Measurements from ENCODE around the gene PHPT1.

The PHPT1 gene

DNA sequence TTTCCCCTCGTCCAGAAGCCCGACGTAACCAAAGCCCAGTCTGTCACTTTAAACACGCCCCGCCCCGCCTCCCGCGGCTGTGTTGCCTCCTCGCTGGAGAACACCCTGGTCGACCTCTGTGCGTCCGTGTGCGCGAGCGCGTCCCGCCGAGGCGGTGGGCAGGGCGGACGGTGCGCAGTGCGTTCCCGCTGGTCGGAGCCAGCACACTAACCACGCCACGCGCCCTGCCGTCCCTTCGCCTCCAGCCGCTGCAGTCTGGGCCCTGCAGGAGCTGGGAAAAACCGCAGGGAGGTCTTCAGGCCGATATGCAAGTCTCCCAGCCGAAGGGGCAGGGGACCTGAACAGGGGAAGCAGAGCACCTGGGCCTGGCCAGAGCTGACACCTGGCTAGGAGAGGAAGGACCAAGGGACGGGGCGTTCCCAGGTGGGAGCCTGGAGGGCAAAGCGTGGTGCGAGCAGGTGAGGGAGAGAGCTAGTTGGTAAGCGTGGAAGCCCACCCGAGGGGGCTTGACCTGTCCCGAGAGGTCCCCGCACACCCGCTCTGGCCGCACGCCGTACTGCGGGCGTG lies 1.3 kb upstream of the PHPT1 start:
- DNase-seq (ENCODE audit: low read depth in 1 of 2, low spot score in 1 of 2) = peak; percentile 52 to 63

- no peak for DNase-seq (ENCODE audit: low read depth in 1 of 2, low spot score in 1 of 2)
These were observed 694 bp upstream of the PHPT1 start for GRCh38 chr9:136848393-136849037.

DNA sequence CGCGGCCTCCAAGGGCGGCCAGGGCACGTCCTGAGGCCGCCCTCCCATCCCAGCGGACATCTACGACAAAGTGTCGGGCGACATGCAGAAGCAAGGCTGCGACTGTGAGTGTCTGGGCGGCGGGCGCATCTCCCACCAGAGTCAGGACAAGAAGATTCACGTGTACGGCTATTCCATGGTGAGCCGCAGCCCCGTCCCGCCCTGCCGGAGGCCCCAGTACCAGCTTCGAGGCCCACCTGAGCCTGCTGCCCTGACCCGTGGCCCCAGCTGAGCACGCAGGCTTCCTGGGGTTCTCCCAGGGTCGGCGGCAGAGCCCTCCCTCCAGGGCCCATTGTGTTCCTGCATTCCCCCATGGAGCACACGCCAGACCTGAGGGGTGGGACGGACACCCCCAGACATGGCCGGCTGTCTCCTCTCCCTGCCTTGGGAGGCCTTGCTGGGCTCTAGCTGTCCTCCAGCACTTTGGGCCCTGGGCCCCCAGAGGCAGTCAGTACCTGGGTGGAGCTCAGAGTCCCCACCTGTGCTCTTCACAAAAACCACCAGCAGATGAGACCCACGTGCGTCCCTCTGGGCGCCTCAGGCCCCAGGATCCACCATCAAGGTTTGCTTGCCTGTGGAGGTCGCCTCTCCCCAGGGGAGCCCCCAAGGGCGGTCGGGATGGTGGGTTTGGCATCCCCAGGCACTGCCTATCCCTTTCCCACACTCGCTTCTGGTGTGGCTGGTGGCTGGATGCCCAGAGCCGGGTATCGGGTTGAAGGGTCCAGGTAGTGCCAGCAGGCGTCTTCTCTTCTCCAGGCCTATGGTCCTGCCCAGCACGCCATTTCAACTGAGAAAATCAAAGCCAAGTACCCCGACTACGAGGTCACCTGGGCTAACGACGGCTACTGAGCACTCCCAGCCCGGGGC lies 1.0 kb downstream of the PHPT1 start:
- DNase-seq (ENCODE audit: low read depth in 1 of 2, low spot score in 1 of 2) = no peak

GRCh38 chr9:136850866-136851775 lies 1.9 kb downstream of the PHPT1 start:
- DNase-seq (ENCODE audit: low read depth in 1 of 2, low spot score in 1 of 2) = no peak

DNA sequence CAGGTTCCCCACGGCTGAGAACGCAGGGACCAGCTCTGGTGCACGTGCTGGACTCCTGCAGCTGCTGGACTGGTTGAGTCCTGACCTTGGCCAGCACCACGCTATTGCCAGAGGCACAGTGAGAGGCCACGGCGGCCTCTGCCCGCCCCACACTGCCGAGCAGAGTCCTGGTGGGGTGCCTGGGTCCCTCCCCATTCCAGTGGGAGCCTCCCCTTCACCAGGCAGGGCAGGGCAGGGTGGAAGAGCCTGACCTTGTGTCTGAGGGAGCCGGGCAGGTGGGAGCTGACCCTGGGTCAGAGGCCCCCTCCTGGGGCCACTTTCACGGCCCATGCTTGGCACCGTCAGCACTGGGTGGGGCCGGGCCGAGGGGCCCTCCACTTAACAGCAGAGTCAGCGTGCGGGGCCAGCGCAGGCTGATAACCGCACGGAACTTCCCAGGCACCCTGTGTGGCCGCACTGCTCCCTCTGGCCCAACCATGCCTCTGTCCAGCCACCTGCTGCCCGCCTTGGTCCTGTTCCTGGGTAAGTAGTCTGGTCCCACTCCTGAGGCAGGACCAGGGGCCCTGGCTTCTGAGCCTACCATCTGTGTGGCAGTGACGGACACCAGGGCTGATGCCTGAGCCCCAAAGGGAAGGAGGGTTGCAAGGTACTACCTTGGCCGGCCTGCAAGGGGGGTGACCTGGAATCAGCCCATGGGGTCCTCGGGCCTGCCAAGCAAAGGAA lies 2.9 kb downstream of the PHPT1 start, which contains the start of gene MAMDC4:
Gene MAMDC4, plus strand, starts transcription at position 406 of the 723 bp plus-strand sequence. Its CDS starts 71 bp downstream, at position 477.
- no peak for DNase-seq (ENCODE audit: low read depth in 1 of 2, low spot score in 1 of 2)

GRCh38 chr9:136852664-136853595 lies 3.7 kb downstream of the PHPT1 start:
- no peak for DNase-seq (ENCODE audit: low read depth in 1 of 2, low spot score in 1 of 2)

DNA sequence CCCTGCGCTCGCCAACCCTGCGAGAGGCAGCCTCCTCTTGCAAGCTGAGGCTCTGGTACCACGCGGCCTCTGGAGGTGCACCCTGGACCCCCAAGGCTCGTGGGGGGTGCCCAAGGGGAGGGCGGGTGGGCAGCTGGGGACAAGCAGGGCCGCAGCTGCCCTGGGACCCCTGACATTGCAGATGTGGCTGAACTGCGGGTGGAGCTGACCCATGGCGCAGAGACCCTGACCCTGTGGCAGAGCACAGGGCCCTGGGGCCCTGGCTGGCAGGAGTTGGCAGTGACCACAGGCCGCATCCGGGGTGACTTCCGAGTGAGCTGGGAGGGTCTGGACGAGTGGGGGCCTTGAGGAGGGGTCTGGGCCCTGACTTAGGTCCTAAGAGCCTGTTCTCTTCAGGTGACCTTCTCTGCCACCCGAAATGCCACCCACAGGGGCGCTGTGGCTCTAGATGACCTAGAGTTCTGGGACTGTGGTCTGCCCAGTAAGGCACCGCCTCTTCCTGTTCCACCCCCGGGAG lies 4.4 kb downstream of the PHPT1 start:
- DNase-seq (ENCODE audit: low read depth in 1 of 2, low spot score in 1 of 2) = no peak

DNA sequence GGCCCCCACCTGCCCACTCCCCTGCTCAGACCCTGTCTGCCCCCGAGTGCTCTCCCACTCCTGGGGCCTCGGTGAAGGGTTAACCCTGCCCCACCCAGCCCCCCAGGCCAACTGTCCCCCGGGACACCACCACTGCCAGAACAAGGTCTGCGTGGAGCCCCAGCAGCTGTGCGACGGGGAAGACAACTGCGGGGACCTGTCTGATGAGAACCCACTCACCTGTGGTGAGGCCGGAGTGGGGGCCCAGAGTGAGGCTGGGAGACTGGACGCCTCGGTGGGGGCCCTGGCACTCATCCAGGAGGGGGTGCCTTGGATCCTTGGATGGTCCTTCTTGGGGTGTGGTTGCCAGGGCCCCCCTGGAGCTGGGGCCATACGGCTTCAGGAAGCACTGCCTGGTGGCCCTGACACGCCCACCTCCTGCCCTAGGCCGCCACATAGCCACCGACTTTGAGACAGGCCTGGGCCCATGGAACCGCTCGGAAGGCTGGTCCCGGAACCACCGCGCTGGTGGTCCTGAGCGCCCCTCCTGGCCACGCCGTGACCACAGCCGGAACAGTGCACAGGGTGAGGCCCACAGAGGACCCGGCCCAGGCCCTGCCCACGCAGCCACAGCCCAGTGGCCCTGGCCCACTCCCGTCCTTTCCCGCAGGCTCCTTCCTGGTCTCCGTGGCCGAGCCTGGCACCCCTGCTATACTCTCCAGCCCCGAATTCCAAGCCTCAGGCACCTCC lies 5.1 kb downstream of the PHPT1 start:
- DNase-seq (ENCODE audit: low read depth in 1 of 2, low spot score in 1 of 2) = no peak

GRCh38 chr9:136854842-136855460 lies 5.7 kb downstream of the PHPT1 start:
- DNase-seq (ENCODE audit: low read depth in 1 of 2, low spot score in 1 of 2) = no peak

- DNase-seq (ENCODE audit: low read depth in 1 of 2, low spot score in 1 of 2) = no peak
These were observed 6.4 kb downstream of the PHPT1 start for GRCh38 chr9:136855461-136856078.

DNA sequence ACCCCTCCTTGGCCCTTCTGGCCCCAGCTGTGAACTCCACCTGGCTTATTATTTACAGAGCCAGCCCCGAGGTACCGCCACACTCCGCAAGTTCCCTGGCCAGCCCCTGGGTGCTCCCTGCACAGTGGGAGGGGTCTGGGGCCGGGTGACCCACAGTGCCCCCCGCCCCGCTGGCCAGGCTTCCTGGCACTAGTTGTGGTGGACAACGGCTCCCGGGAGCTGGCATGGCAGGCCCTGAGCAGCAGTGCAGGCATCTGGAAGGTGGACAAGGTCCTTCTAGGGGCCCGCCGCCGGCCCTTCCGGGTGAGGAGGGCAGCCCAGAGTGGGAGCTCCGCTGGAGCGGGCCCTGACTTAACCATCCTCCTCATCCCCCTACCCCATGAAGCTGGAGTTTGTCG lies 6.9 kb downstream of the PHPT1 start:
- no peak for DNase-seq (ENCODE audit: low read depth in 1 of 2, low spot score in 1 of 2)

DNA sequence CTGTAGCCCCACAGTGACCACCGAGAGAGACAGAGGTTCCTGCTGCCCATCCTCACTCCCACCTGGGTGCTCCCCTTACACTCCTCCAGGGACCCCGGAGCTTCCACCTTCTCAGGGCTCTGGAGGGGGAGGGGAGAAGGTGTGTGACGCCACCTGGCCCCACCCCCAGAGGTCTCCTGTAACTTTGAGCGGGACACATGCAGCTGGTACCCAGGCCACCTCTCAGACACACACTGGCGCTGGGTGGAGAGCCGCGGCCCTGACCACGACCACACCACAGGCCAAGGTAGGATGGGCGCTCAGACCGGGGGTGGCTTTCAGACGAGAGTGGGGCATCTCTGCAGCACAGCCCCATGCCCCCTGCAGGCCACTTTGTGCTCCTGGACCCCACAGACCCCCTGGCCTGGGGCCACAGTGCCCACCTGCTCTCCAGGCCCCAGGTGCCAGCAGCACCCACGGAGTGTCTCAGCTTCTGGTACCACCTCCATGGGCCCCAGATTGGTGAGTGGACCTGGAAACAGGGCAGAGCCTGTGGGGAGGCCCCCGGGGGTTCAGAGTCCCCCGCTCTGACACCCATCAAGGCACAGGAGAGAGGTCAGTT lies 7.4 kb downstream of the PHPT1 start:
- DNase-seq (ENCODE audit: low read depth in 1 of 2, low spot score in 1 of 2) = no peak

GRCh38 chr9:136857166-136857565 lies 8.0 kb downstream of the PHPT1 start:
- no peak for DNase-seq (ENCODE audit: low read depth in 1 of 2, low spot score in 1 of 2)

- DNase-seq (ENCODE audit: low read depth in 1 of 2, low spot score in 1 of 2) = no peak
These were observed 8.6 kb downstream of the PHPT1 start for GRCh38 chr9:136857581-136858412.

GRCh38 chr9:136858452-136858843 lies 9.2 kb downstream of the PHPT1 start:
- DNase-seq (ENCODE audit: low read depth in 1 of 2, low spot score in 1 of 2) = no peak

Data from activated CD4-positive, alpha-beta T cell treated with anti-CD3 and anti-CD28 coated beads, Interleukin-2, amount 50 U/mL, for 24 hours (primary cell).